Measurements from ENCODE around the gene MAML2. TPM values are rescaled to one million over a fixed set of nuclear protein-coding genes. Genes with fewer than 3 reads are reported as not detected.

Gene MAML2
- total and polyA plus RNA-seq, 2 of the 13 experiments (the other 11 are each of a cell fraction or from before 2014, with no cell fraction given) = 2.3 to 25.9 TPM

GRCh38 chr11:96096360-96096759 lies 246.6 kb downstream of the MAML2 start (continued):
- TF ChIP-seq, protein P1, sequence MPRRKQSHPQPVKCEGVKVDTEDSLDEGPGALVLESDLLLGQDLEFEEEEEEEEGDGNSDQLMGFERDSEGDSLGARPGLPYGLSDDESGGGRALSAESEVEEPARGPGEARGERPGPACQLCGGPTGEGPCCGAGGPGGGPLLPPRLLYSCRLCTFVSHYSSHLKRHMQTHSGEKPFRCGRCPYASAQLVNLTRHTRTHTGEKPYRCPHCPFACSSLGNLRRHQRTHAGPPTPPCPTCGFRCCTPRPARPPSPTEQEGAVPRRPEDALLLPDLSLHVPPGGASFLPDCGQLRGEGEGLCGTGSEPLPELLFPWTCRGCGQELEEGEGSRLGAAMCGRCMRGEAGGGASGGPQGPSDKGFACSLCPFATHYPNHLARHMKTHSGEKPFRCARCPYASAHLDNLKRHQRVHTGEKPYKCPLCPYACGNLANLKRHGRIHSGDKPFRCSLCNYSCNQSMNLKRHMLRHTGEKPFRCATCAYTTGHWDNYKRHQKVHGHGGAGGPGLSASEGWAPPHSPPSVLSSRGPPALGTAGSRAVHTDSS (CRISPR knock-in tag; conservative IDR thresholded peaks at IDR 0.05) = no peak

DNA sequence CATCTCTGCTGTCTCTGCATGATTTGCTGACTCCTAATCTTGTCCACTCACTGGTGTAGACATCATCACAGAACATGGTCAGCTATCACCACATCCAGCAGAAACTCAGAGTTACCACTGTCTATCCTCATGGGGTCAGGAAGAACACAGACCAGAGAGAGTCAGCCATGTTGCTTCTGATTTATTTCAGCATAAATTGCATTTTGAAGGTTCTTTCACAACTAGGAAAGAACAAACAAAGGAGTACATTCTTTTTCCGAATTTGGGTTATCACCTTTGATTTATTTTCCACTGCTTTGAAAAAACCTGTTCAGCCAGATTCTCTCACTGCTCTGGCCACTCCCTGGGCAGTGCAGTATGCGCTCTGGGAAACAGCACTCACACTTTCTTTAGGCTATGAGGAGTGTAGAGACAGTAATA lies 247.1 kb downstream of the MAML2 start:
- in situ Hi-C loops (cut with HindIII; ENCODE audit: extremely low pct_ligation_motif_present, low pct_unique_long_range_greater_than_20kb) = no loop called here
- H3K4me1 ChIP-seq (ENCODE audit: insufficient read depth, low read length) = peaks cover 76% of the 10 kb centered on the region
- peaks cover 3 to 13% of the 10 kb centered on the region in 2 experiments; a peak in 4 of 5 replicates for H3K36me3 ChIP-seq (replicated peaks in 1 of 2; ENCODE audit: control insufficient read depth in 1 of 2, insufficient read depth in 2 of 2, low read length in 2 of 2)
- no peaks in the 10 kb centered on the region for H3K9me3 ChIP-seq (ENCODE audit: low read length)
- no peak overlapping the region for H3K9ac ChIP-seq (ENCODE audit: insufficient read depth, low read depth, low read length)
- BruUV-seq (replicated peaks) = no TSS peak
- intact Hi-C loops (cut with micrococcal nuclease; ENCODE audit: unreplicated experiment) = loop anchor here (10.0 kb wide), 1 partner anchor 149 kb away; no protein-coding TSS in a partner anchor
- FAIRE-seq (no peak), DNase-seq (ENCODE audit: low spot score) (no peak), ATAC-seq (no peak)
- no peak overlapping the region for H3K4me3 ChIP-seq (replicated peaks in 1 of 3; ENCODE audit: insufficient read depth in 1 of 3, low read depth in 2 of 3, low read length in 3 of 3)
- no peak overlapping the region for H3K4me2 ChIP-seq (ENCODE audit: low read depth, low read length)
- CTCF ChIA-PET (ENCODE audit: low intra/inter-chr PET ratio, low total read pairs) = no interaction called here
- no peaks in the 10 kb centered on the region for H4K20me1 ChIP-seq (ENCODE audit: insufficient read depth, low read length)
- WGBS (ENCODE audit: low lambda C conversion rate) = 80% methylated on average over 2 of the region's 2 CpGs
- H2AFZ ChIP-seq (ENCODE audit: low read length) = no peak overlapping the region
- H3K27me3 ChIP-seq (ENCODE audit: control insufficient read depth in 1 of 2, insufficient read depth in 2 of 2, low read length in 2 of 2) = no peaks in the 10 kb centered on the region
- peaks cover 9% of the 10 kb centered on the region for H3K79me2 ChIP-seq (ENCODE audit: insufficient read depth, low read length)
- H3K27ac ChIP-seq (ENCODE audit: extremely low read length, insufficient read depth, low read length) = no peak overlapping the region
- POLR2A ChIA-PET = no interaction called here
- TF ChIP-seq ZNF766 (CRISPR knock-in tag; IDR thresholded peaks at IDR 0.05; ENCODE audit: borderline replicate concordance) (no peak), DDIT3 (CRISPR knock-in tag; IDR thresholded peaks at IDR 0.05) (no peak), ZBTB42 (CRISPR knock-in tag; IDR thresholded peaks at IDR 0.05) (no peak), TERF1 (CRISPR knock-in tag; IDR thresholded peaks at IDR 0.05) (no peak), CBFB (CRISPR knock-in tag; IDR thresholded peaks at IDR 0.05) (no peak), PAWR (CRISPR knock-in tag; IDR thresholded peaks at IDR 0.05; ENCODE audit: borderline replicate concordance) (no peak), CENPT (CRISPR knock-in tag; IDR thresholded peaks at IDR 0.05; ENCODE audit: low read depth) (no peak), ZNF225 (CRISPR knock-in tag; IDR thresholded peaks at IDR 0.05) (no peak), SP5 (CRISPR knock-in tag; IDR thresholded peaks at IDR 0.05; ENCODE audit: borderline replicate concordance, low read depth) (no peak), ZFYVE20 (CRISPR knock-in tag; IDR thresholded peaks at IDR 0.05; ENCODE audit: borderline replicate concordance, low read depth) (no peak), ARID4A (CRISPR knock-in tag; IDR thresholded peaks at IDR 0.05; ENCODE audit: borderline replicate concordance) (no peak), SRF (IDR thresholded peaks at IDR 0.05; ENCODE audit: low read depth, low read length) (no peak)
- TF ChIP-seq, protein P2, sequence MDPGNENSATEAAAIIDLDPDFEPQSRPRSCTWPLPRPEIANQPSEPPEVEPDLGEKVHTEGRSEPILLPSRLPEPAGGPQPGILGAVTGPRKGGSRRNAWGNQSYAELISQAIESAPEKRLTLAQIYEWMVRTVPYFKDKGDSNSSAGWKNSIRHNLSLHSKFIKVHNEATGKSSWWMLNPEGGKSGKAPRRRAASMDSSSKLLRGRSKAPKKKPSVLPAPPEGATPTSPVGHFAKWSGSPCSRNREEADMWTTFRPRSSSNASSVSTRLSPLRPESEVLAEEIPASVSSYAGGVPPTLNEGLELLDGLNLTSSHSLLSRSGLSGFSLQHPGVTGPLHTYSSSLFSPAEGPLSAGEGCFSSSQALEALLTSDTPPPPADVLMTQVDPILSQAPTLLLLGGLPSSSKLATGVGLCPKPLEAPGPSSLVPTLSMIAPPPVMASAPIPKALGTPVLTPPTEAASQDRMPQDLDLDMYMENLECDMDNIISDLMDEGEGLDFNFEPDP (CRISPR knock-in tag; conservative IDR thresholded peaks at IDR 0.05) = no peak
